NCI-H2227 (cell line): Measurements from ENCODE around the gene LBHD1.
"Not testable (repeated sequence)": the region's sequence is repeated elsewhere in the genome, so short reads cannot be mapped to it uniquely, and the experiment has no call there.

Source experiments
- DNase-seq: peaks from one replicate; lab custom pipeline; 2025; ENCODE audit not compliant: unreplicated experiment; lab: John Stamatoyannopoulos, UW

The LBHD1 gene

GRCh38 chr11:62621027-62621566 lies 51.0 kb downstream of the LBHD1 start:
- DNase-seq: no peak

DNA sequence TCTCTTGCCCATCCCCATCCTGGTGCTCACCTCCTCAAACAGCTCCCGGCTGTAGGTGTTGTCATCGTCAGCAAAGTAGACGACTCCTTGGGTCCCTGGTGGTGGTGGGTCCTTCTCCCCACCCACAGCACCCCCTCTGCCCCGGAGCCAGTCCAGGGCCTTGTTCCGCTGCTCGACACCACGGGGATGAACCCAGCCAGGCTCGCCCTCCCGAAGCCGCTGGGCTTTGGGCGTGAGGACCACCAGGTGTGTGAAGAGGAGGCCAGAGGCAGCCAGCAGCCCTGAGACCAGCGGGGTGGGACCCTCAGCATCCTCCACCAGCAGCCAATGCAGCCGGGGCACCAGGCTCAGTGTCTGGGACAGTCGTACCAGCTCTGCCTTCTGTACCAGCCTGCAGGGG lies 55.1 kb downstream of the LBHD1 start:
- not testable (repeated sequence) for DNase-seq

- no peak for DNase-seq
These were observed 56.5 kb downstream of the LBHD1 start for GRCh38 chr11:62615521-62615920.

DNA sequence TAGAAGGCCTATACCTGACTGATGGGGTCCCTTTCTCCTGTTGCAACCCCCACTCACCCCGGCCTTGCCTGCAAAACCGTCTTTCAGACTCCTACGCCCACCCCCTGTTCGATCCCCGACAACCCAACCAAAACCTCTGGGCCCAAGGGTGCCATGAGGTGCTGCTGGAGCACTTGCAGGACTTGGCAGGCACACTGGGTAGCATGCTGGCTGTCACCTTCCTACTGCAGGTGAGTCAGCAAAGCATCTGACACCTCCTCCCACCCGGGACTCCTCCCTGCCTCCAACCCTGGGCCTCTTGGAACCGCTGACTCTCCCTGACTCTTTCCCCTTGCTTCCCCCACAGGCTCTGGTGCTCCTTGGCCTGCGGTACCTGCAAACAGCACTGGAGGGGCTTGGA lies 57.8 kb downstream of the LBHD1 start:
- no peak for DNase-seq

GRCh38 chr11:62613291-62613778 lies 58.7 kb downstream of the LBHD1 start:
- DNase-seq: no peak
